Measurements from ENCODE around the gene CCDC6.
A peak's percentile ranks its signal among the peaks of the same experiment; 100 is the strongest.

CCDC6 gene

DNA sequence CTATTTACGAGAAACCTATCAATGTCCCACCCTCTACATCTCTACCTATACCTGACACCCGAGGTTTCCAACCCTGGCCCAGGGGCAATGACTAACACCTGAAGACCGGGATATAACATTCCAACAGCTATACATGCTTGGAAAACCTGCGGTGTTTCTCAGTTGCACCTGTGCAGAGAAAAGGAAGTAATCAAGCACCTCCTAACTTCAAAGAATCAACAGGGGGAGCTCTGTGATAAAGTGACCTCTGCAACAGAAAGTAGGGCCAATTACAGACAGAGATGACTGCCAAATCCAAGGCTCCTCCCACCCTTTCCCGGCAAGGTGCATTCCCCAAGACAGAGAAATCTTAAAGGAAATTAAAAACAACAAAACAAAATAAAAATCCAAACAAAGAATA lies 41.3 kb downstream of the CCDC6 start:
- H3K4me3 ChIP-seq (ENCODE audit: low read depth, low read length), result no peak overlapping the region
- H3K36me3 ChIP-seq (ENCODE audit: control insufficient read depth in 2 of 2, insufficient read depth in 1 of 2, low read length in 2 of 2), result no peaks in the 10 kb centered on the region; a peak in 1 of 3 replicates
- H3K4me1 ChIP-seq (ENCODE audit: control insufficient read depth, insufficient read depth, low read length), result peaks cover 12% of the 10 kb centered on the region; the same call in 1 of the 2 replicates
- CTCF ChIA-PET, result interaction anchor here (0.6 to 3.5 kb wide), 22 partner anchors 8 to 335 kb away, joined by 3 to 20 read pairs (median 4); partner anchors contain the start of gene CCDC6
- no peak overlapping the region for H3K27ac ChIP-seq (ENCODE audit: extremely low read depth, low read depth, low read length)
- POLR2A ChIA-PET, result interaction anchor here (0.6 to 1.9 kb wide), 3 partner anchors 10 to 171 kb away, joined by 3 to 7 read pairs (median 3); partner anchors contain the start of gene CCDC6
- no peaks in the 10 kb centered on the region for H3K9me3 ChIP-seq (ENCODE audit: control insufficient read depth, insufficient read depth, low read depth, low read length)
- TF ChIP-seq PRDM1 (tag by site-specific recombination; IDR thresholded peaks at IDR 0.05) (peak; percentile 53; the same call in 1 of the 2 replicates), ZNF521 (tag by site-specific recombination; IDR thresholded peaks at IDR 0.05) (no peak), ZNF664 (tag by site-specific recombination; IDR thresholded peaks at IDR 0.05) (no peak), ZNF274 (IDR thresholded peaks at IDR 0.05; ENCODE audit: low read length) (no peak), ZNF274 (tag by site-specific recombination; IDR thresholded peaks at IDR 0.05; ENCODE audit: borderline replicate concordance) (no peak), ZNF324 (tag by site-specific recombination; IDR thresholded peaks at IDR 0.05) (no peak), ZNF660 (tag by site-specific recombination; IDR thresholded peaks at IDR 0.05) (0 out of 2 replicates have a peak, but pooled peaks have one; percentile 20), ZIC2 (tag by site-specific recombination; IDR thresholded peaks at IDR 0.05) (no peak), SP3 (tag by site-specific recombination; IDR thresholded peaks at IDR 0.05) (no peak), ZNF514 (tag by site-specific recombination; IDR thresholded peaks at IDR 0.05) (no peak), ZNF221 (tag by site-specific recombination; IDR thresholded peaks at IDR 0.05; ENCODE audit: borderline replicate concordance) (no peak), HOXA7 (CRISPR knock-in tag; IDR thresholded peaks at IDR 0.05; ENCODE audit: borderline replicate concordance) (no peak), ZNF837 (tag by site-specific recombination; IDR thresholded peaks at IDR 0.05) (no peak), ZNF654 (tag by site-specific recombination; IDR thresholded peaks at IDR 0.05; ENCODE audit: low read depth) (peak; percentile 68), ZNF184 (tag by site-specific recombination; IDR thresholded peaks at IDR 0.05) (no peak), ZNF548 (tag by site-specific recombination; IDR thresholded peaks at IDR 0.05) (no peak)
- TF ChIP-seq, protein P1, sequence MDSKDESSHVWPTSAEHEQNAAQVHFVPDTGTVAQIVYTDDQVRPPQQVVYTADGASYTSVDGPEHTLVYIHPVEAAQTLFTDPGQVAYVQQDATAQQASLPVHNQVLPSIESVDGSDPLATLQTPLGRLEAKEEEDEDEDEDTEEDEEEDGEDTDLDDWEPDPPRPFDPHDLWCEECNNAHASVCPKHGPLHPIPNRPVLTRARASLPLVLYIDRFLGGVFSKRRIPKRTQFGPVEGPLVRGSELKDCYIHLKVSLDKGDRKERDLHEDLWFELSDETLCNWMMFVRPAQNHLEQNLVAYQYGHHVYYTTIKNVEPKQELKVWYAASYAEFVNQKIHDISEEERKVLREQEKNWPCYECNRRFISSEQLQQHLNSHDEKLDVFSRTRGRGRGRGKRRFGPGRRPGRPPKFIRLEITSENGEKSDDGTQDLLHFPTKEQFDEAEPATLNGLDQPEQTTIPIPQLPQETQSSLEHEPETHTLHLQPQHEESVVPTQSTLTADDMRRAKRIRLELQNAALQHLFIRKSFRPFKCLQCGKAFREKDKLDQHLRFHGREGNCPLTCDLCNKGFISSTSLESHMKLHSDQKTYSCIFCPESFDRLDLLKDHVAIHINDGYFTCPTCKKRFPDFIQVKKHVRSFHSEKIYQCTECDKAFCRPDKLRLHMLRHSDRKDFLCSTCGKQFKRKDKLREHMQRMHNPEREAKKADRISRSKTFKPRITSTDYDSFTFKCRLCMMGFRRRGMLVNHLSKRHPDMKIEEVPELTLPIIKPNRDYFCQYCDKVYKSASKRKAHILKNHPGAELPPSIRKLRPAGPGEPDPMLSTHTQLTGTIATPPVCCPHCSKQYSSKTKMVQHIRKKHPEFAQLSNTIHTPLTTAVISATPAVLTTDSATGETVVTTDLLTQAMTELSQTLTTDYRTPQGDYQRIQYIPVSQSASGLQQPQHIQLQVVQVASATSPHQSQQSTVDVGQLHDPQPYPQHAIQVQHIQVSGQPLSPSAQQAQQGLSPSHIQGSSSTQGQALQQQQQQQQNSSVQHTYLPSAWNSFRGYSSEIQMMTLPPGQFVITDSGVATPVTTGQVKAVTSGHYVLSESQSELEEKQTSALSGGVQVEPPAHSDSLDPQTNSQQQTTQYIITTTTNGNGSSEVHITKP (tag by site-specific recombination; IDR thresholded peaks at IDR 0.05), result peak; percentile 32
- TF ChIP-seq, protein P2, sequence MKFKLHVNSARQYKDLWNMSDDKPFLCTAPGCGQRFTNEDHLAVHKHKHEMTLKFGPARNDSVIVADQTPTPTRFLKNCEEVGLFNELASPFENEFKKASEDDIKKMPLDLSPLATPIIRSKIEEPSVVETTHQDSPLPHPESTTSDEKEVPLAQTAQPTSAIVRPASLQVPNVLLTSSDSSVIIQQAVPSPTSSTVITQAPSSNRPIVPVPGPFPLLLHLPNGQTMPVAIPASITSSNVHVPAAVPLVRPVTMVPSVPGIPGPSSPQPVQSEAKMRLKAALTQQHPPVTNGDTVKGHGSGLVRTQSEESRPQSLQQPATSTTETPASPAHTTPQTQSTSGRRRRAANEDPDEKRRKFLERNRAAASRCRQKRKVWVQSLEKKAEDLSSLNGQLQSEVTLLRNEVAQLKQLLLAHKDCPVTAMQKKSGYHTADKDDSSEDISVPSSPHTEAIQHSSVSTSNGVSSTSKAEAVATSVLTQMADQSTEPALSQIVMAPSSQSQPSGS (tag by site-specific recombination; IDR thresholded peaks at IDR 0.05; ENCODE audit: low read depth), result no peak
- TF ChIP-seq, protein P3, sequence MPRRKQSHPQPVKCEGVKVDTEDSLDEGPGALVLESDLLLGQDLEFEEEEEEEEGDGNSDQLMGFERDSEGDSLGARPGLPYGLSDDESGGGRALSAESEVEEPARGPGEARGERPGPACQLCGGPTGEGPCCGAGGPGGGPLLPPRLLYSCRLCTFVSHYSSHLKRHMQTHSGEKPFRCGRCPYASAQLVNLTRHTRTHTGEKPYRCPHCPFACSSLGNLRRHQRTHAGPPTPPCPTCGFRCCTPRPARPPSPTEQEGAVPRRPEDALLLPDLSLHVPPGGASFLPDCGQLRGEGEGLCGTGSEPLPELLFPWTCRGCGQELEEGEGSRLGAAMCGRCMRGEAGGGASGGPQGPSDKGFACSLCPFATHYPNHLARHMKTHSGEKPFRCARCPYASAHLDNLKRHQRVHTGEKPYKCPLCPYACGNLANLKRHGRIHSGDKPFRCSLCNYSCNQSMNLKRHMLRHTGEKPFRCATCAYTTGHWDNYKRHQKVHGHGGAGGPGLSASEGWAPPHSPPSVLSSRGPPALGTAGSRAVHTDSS (tag by site-specific recombination; IDR thresholded peaks at IDR 0.05), result no peak
